HG02623 (cell line): ENCODE results near the gene ANAPC2.
"Not testable (repeated sequence)": the region's sequence is repeated elsewhere in the genome, so short reads cannot be mapped to it uniquely, and the experiment has no call there.

Experiments used
- ATAC-seq: cut with Tn5 transposase; IDR thresholded peaks from one replicate; pipeline ENCODE4 v1.9.1; 2021; ENCODE audit warnings: moderate library complexity; ENCODE audit not compliant: unreplicated experiment

The ANAPC2 gene

GRCh38 chr9:137148661-137149060 lies 39.7 kb downstream of the ANAPC2 start:
- ATAC-seq, result no peak

GRCh38 chr9:137148242-137148641 lies 40.1 kb downstream of the ANAPC2 start:
- ATAC-seq, result no peak

DNA sequence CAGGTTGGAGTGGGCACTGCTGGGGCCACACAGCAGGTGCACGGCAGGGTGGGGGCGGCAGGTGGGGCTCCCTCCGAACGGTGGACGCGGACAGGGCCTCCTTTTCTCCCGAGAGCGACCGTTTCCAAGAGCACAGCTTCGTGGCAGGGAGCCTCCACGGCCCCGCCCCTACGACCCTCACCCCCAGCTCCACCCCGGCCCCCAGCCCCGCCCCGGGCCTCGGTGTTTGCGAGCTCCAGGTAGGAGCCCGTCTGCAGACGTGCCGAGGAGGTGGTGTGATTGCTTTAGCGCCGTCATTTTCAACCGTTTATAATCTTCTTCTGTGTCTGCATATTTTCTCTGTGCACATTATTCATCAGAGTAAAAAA lies 40.6 kb downstream of the ANAPC2 start:
- no peak for ATAC-seq

DNA sequence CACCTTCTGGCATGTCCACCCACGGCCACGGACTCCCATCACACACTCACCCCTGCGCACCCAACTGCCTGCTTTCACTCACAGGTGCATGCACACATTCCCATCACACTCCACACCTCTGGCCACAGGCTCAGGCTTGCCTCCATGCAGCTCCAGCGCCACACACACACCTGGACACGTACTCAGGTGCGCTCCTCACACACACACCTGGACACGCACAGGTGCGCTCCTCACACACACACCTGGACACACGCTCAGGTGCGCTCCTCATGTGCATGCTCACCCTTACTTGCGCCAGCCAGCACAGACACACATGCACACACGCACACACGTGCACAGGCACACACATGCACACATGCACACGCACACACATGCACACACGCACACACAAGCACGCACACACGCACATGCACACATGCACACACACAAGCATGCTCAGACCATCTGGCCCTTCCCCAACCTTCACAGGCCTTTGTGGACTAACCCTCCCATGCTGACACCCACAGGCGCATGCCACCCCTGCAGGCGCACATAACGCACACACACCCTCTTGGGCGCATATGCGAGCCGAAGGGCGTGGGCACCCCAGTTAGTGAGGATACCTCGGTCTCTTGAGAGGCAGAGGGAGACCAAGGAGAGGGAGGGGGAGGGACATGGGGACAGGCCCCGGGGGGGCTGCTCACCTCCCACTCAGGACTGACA lies 41.1 kb downstream of the ANAPC2 start:
- no peak for ATAC-seq

DNA sequence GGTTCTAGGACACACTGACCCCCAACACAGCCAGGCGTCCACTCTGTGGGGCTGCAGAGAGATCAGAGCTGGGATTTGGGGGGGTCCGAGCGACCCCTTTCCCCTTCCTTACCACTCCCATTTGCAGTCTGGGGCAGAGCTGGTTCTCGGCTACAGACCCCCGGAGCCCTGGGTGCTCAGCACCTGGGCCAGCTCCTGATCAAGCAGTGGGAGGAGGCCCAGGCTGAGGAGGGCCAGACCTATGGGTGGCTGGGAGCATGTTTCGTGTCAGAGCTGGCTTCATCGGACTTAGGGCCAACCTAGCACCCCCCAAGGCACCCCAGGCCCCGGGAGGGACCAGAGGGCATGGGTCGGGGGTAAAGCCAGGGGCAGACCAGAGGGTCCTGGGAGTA lies 41.8 kb downstream of the ANAPC2 start:
- no peak for ATAC-seq

GRCh38 chr9:137145731-137146526 lies 42.4 kb downstream of the ANAPC2 start:
- no peak for ATAC-seq

GRCh38 chr9:137143459-137143858 lies 44.9 kb downstream of the ANAPC2 start:
- ATAC-seq, result no peak

- no peak for ATAC-seq
These were observed 46.1 kb downstream of the ANAPC2 start for GRCh38 chr9:137141976-137142936.

DNA sequence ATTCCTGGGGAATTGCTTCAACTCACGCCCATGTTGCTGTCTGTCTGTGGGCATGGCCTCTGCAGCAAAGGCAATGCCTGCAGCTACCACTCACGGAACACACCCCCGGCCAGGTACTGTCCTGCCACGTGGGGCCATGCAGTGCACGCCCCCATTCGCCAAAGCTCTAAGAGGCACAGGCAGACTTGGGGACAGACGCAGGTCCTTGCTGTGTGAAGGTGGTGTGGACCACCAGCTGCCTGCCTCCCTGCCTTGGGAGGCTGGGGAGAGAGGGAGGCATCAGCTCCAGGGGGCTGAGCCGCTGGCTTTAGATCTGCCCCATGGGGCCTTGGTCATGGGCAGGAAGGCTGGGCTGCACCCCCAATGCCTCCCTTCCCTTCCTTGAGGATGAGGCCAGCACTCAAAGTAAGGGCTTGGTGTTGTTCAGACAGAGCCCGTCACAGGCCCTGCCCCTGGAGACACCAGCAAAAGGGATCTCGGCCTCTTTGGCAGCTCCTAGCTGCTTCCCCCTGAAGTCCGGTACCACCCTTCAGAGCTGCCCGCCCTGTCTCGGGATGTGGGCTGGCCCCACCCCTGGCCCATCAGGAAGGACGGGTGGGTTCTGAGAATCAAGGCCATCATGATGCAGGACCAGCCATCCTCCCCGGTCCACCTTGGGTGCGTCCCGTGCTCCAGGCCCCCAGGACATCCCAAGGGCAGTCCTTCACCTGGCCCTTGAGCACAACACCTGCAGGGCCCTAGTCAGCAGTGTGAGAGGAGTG lies 47.1 kb downstream of the ANAPC2 start:
- no peak for ATAC-seq

- ATAC-seq, result no peak
These were observed 48.0 kb downstream of the ANAPC2 start for GRCh38 chr9:137140151-137141012.

DNA sequence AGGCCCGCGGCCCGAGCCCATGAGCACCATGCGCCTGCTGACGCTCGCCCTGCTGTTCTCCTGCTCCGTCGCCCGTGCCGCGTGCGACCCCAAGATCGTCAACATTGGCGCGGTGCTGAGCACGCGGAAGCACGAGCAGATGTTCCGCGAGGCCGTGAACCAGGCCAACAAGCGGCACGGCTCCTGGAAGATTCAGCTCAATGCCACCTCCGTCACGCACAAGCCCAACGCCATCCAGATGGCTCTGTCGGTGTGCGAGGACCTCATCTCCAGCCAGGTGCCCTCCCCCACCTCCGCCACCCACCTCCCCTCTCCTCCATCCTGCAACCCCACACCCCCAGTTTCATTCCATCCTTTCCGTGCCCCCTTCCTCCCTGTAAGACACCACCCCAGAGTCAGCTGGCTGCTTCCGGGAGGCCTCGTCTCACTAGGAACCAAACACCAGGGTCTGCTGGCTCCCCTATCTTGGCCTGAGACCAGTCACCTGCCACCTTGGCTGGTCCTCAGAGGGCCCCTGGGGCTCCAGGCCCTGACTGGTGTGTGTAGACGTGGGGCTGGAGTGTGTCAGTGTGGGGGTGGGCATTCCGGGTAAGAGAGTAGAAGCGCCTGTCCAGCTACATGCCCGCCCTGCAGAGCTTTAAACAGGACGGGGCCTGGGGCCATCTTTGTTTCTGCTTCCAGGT lies 48.8 kb downstream of the ANAPC2 start:
- no peak for ATAC-seq

DNA sequence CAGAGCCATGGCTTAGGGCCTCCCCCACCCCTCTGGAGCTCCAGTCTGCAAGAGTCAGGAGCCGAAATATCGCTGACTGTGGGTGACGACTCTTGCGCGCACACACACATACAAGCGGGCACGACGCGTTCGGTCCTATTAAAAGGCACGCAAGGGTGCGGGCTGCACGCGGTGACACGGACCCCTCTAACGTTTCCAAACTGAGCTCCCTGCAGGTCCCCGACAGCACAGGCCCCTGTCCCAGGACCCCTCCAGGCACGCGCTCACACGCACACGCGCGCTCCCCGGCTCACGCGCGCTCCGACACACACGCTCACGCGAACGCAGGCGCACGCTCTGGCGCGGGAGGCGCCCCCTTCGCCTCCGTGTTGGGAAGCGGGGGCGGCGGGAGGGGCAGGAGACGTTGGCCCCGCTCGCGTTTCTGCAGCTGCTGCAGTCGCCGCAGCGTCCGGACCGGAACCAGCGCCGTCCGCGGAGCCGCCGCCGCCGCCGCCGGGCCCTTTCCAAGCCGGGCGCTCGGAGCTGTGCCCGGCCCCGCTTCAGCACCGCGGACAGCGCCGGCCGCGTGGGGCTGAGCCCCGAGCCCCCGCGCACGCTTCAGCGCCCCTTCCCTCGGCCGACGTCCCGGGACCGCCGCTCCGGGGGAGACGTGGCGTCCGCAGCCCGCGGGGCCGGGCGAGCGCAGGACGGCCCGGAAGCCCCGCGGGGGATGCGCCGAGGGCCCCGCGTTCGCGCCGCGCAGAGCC lies 49.5 kb downstream of the ANAPC2 start, which contains the start of gene GRIN1:
Gene GRIN1, plus strand, starts transcription at position 433 of the 746 bp plus-strand sequence. CDS start 333 bp downstream, outside the sequence.
- no peak for ATAC-seq

GRCh38 chr9:137138058-137138721 lies 50.2 kb downstream of the ANAPC2 start:
- ATAC-seq, result no peak

- ATAC-seq, result no peak
These were observed 51.3 kb downstream of the ANAPC2 start for GRCh38 chr9:137136881-137137607.

DNA sequence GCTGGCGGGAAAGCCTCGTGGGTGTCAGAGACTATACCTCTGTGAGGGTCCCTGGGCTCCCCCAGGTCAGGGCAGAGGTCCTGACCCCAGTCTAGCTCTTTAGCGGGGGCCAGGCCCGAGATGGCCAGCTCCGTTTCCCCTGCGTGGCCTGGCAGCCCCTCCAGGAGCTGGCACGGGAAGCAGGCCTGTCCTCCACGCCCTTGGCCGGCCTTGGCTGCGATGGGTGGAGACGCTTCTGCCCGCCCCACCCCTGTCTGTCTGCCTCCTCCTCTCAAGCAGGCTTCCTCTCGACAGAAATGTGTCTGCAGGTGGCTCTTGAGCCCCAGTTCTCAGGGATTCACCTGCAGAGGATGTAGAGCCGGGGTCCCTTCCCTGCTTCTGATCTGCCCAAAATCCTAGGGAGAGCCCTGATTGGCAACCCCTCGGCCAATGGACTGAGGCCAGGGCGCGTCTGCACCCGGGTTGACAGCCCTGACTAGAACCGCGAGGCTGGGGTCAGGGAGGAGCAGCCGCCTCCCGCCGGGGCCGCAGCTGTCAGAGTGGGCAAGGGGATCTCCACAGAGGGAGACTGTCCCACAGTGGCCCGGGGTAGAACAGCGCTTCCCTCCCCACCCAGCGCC lies 52.0 kb downstream of the ANAPC2 start:
- no peak for ATAC-seq

- ATAC-seq, result not testable (repeated sequence)
These were observed 53.2 kb downstream of the ANAPC2 start for GRCh38 chr9:137135154-137135553.

- ATAC-seq, result no peak
These were observed 54.2 kb downstream of the ANAPC2 start for GRCh38 chr9:137134191-137134590.
